ENCODE data around the gene ABCC10.
"Not testable (repeated sequence)": the region's sequence is repeated elsewhere in the genome, so short reads cannot be mapped to it uniquely, and the experiment has no call there.

The ABCC10 gene

GRCh38 chr6:43496370-43497128 lies 69.2 kb downstream of the ABCC10 start:
- ATAC-seq = no peak

GRCh38 chr6:43497129-43497396 lies 69.7 kb downstream of the ABCC10 start:
- no peak for ATAC-seq

GRCh38 chr6:43497689-43498088 lies 70.3 kb downstream of the ABCC10 start:
- ATAC-seq = no peak

- not testable (repeated sequence) for ATAC-seq
Observed at GRCh38 chr6:43498291-43498690, 71.0 kb downstream of the ABCC10 start.

GRCh38 chr6:43499028-43499815 lies 71.9 kb downstream of the ABCC10 start:
- no peak for ATAC-seq

All from activated CD4-positive, CD25-positive, alpha-beta regulatory T cell treated with anti-CD3 and anti-CD28 coated beads, Interleukin-2, amount 50 U/mL, for 24 hours (primary cell).